Measurements from ENCODE around the gene PIANP.

Gene PIANP

GRCh38 chr12:6735448-6736191 lies 35.0 kb upstream of the PIANP start:
- no peak overlapping the region for H3K4me3 ChIP-seq (ENCODE audit: low read depth, low read length)
- TF ChIP-seq, protein P1, sequence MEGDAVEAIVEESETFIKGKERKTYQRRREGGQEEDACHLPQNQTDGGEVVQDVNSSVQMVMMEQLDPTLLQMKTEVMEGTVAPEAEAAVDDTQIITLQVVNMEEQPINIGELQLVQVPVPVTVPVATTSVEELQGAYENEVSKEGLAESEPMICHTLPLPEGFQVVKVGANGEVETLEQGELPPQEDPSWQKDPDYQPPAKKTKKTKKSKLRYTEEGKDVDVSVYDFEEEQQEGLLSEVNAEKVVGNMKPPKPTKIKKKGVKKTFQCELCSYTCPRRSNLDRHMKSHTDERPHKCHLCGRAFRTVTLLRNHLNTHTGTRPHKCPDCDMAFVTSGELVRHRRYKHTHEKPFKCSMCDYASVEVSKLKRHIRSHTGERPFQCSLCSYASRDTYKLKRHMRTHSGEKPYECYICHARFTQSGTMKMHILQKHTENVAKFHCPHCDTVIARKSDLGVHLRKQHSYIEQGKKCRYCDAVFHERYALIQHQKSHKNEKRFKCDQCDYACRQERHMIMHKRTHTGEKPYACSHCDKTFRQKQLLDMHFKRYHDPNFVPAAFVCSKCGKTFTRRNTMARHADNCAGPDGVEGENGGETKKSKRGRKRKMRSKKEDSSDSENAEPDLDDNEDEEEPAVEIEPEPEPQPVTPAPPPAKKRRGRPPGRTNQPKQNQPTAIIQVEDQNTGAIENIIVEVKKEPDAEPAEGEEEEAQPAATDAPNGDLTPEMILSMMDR (conservative IDR thresholded peaks at IDR 0.05; ENCODE audit: low read depth, low read length) = peak; percentile 88
- DNase-seq (ENCODE audit: low read depth) = peak; percentile 75

- H3K4me3 ChIP-seq (ENCODE audit: low read depth, low read length) = no peak overlapping the region
- DNase-seq (ENCODE audit: low read depth) = no peak
- TF ChIP-seq, protein P1 (conservative IDR thresholded peaks at IDR 0.05; ENCODE audit: low read depth, low read length) = no peak
Observed at GRCh38 chr12:6734506-6735387, 34.1 kb upstream of the PIANP start.

- no peak for DNase-seq (ENCODE audit: low read depth)
- H3K4me3 ChIP-seq (ENCODE audit: low read depth, low read length) = no peak overlapping the region
- TF ChIP-seq, protein P1 (conservative IDR thresholded peaks at IDR 0.05; ENCODE audit: low read depth, low read length) = peak; percentile 3
Observed at GRCh38 chr12:6730169-6730568, 29.6 kb upstream of the PIANP start.

DNA sequence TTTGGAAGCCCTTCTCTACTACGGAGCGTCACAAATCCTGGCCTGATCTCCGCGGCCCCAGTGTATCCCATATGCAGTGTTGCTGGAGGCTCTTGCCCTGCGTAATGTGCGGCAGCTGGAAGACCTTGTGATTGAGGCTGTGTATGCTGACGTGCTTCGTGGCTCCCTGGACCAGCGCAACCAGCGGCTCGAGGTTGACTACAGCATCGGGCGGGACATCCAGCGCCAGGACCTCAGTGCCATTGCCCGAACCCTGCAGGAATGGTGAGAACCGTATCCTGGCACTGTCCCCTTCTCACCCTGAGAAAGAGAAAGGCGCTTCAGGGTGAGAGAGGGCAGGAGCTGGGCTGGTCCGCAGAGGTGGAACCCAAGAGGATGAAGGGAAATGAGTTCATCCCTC lies 28.6 kb upstream of the PIANP start:
- no peak overlapping the region for H3K4me3 ChIP-seq (ENCODE audit: low read depth, low read length)
- no peak for DNase-seq (ENCODE audit: low read depth)
- TF ChIP-seq, protein P1 (conservative IDR thresholded peaks at IDR 0.05; ENCODE audit: low read depth, low read length) = no peak

DNA sequence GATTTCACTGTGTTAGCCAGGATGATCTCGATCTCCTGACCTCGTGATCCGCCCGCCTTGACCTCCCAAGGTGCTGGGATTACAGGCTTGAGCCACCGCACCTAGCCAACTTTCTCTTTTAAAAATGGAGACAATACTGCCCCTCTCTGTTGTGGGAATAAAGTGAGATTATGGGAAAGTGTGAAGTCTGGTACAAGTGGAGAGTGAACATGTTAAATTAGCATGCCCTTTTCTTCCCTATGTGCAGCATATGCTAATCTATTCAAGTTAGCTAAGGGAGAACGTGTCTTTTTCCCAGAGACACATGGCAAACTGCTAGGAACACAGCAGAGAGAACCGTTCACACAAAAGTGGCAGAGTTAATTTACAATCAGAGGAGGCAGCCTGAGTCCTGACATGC lies 24.7 kb upstream of the PIANP start:
- TF ChIP-seq, protein P1 (conservative IDR thresholded peaks at IDR 0.05; ENCODE audit: low read depth, low read length) = no peak
- H3K4me3 ChIP-seq (ENCODE audit: low read depth, low read length) = no peak overlapping the region
- no peak for DNase-seq (ENCODE audit: low read depth)

- TF ChIP-seq, protein P1 (conservative IDR thresholded peaks at IDR 0.05; ENCODE audit: low read depth, low read length) = no peak
- DNase-seq (ENCODE audit: low read depth) = no peak
- H3K4me3 ChIP-seq (ENCODE audit: low read depth, low read length) = peak overlapping the region; percentile 81
Observed at GRCh38 chr12:6724409-6724797, 23.8 kb upstream of the PIANP start.
